DOHH2 (cell line): ENCODE measurements around the gene KTI12.

Experiments used
- EZH2phosphoT487 ChIP-seq: fragments of 200-600 bp; sonication (generic); IDR thresholded peaks from 2 replicates; pipeline ENCODE4 v1.6.1; 2017; ENCODE audit warnings: borderline replicate concordance, mild to moderate bottlenecking, antibody characterized with exemption, low read length, moderate library complexity, mixed read lengths
- TF ChIP-seq, protein P1 (sequence below): fragments of 200-600 bp; sonication (generic); IDR thresholded peaks from one replicate; pipeline ENCODE4 v1.5.1; 2014; ENCODE audit warnings: antibody characterized with exemption, mild to moderate bottlenecking, low read depth, low read length; ENCODE audit not compliant: poor library complexity, severe bottlenecking

DNA sequence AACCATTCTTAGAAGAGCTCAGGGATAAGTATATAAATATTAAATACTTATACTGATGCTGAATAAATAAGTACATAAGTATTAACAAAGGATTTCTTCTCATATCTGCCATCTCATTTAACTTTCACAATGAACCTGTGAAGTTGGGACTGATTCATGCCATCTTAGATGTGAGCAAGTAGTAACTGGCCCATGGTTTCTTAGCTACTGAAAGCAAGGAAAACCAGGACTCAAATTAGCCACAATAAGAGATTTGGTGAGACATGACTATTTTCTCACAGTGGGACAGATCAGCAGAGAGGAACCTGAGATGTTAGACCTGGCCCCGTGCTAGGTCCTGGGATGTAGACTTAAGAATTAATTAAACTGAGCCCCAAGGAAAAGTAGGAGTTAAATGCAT is 34.9 kb downstream of the KTI12 start:
- TF ChIP-seq, protein P1, sequence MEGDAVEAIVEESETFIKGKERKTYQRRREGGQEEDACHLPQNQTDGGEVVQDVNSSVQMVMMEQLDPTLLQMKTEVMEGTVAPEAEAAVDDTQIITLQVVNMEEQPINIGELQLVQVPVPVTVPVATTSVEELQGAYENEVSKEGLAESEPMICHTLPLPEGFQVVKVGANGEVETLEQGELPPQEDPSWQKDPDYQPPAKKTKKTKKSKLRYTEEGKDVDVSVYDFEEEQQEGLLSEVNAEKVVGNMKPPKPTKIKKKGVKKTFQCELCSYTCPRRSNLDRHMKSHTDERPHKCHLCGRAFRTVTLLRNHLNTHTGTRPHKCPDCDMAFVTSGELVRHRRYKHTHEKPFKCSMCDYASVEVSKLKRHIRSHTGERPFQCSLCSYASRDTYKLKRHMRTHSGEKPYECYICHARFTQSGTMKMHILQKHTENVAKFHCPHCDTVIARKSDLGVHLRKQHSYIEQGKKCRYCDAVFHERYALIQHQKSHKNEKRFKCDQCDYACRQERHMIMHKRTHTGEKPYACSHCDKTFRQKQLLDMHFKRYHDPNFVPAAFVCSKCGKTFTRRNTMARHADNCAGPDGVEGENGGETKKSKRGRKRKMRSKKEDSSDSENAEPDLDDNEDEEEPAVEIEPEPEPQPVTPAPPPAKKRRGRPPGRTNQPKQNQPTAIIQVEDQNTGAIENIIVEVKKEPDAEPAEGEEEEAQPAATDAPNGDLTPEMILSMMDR, result no peak
- TF ChIP-seq EZH2phosphoT487, result no peak
